CD4-positive, alpha-beta T cell treated with Interleukin-2 at 100 ng/mL for 4 hours (primary cell): Measurements from ENCODE around the gene SCGB2B2.
A peak's percentile ranks its signal among the peaks of the same experiment; 100 is the strongest.
"Not testable (repeated sequence)": the region's sequence is repeated elsewhere in the genome, so short reads cannot be mapped to it uniquely, and the experiment has no call there.

Experiments used
- DNase-seq: peaks from one replicate; pipeline ENCODE4 v3.0.0-alpha.2; 2020; ENCODE audit warnings: low spot score

The SCGB2B2 gene

DNA sequence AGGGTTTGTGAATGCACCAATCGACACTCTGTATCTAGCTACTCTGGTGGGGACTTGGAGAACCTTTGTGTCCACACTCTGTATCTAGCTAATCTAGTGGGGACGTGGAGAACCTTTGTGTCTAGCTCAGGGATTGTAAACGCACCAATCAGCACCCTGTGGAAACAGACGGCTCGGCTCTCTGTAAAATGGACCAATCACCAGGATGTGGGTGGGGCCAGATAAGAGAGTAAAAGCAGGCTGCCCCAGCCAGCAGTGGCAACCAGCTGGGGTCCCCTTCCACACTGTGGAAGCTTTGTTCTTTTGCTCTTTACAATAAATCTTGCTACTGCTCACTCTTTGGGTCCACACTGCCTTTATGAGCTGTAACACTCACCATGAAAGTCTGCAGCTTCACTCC lies 8.3 kb downstream of the SCGB2B2 start:
- DNase-seq = not testable (repeated sequence)

DNA sequence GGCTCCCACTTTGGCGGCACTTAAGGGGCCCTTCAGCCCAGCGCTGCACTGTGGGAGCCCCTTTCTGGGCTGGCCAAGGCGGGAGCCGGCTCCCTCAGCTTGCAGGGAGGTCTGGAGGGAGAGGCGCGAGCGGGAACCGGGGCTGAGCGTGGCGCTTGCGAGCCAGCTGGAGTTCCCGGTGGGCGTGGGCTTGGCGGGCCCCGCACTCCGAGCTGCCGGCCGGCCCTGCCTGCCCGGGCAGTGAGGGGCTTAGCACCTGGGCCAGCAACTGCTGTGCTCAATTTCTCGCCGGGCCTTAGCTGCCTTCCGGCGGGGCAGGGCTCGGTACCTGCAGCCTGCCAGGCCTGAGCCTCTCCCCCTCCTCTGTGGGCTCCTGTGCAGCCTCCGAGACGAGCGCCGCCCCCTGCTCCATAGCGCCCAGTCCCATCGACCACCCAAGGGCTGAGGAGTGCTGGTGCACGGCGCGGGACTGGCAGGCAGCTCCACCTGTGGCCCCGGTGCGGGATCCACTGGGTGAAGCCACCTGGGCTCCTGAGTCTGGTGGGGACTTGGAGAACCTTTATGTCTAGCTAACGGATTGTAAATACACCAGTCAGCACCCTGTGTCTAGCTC lies 8.8 kb downstream of the SCGB2B2 start:
- DNase-seq = not testable (repeated sequence)

GRCh38 chr19:34667349-34668076 lies 9.4 kb downstream of the SCGB2B2 start:
- DNase-seq = no peak

GRCh38 chr19:34666958-34667265 lies 10.0 kb downstream of the SCGB2B2 start:
- no peak for DNase-seq

- DNase-seq = no peak
These were observed 10.6 kb downstream of the SCGB2B2 start for GRCh38 chr19:34666200-34666957.

DNA sequence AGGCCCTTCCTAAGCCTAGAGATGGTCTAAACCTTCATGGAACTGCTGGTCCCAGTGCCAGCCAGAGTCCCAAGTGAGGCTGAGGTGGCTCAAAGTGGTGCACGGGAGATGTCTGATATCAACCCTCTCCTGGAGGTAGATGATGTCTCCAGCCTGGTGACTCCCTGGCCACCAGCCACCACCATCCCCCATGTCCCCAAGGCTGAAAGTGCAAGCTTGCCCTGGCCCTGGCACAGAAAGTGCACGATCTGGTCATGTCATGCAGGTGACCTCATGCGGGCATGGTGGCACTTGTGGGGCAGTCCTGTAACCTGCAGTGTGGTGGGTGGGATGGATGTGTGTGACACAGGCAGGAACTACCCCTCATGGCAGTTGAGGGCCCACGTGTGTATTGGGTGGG lies 11.7 kb downstream of the SCGB2B2 start:
- DNase-seq = not testable (repeated sequence)

- DNase-seq = no peak
These were observed 12.1 kb downstream of the SCGB2B2 start for GRCh38 chr19:34664870-34665269.

GRCh38 chr19:34664168-34664567 lies 12.8 kb downstream of the SCGB2B2 start:
- DNase-seq = no peak

- peak; percentile 58 for DNase-seq
These were observed 14.0 kb downstream of the SCGB2B2 start for GRCh38 chr19:34662919-34663318.

DNA sequence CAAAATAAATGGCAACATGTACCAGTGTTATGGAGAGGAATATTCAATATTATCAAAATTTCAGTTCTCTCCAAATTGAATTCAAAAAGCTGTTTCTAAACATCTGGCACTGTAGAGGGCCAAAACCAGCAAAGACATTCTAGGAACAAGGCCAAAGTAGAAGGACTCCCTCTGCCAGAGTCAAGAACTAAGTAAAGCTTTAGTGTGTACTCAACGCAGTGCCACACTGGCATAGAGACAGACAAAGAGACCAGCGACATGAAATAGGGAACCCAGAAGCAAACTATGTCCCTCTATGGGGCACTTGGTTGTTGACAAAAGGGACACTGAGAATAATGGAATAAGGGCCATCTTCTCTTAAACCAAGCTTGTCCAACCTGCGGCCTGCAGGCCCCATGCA lies 15.6 kb downstream of the SCGB2B2 start:
- DNase-seq = no peak

DNA sequence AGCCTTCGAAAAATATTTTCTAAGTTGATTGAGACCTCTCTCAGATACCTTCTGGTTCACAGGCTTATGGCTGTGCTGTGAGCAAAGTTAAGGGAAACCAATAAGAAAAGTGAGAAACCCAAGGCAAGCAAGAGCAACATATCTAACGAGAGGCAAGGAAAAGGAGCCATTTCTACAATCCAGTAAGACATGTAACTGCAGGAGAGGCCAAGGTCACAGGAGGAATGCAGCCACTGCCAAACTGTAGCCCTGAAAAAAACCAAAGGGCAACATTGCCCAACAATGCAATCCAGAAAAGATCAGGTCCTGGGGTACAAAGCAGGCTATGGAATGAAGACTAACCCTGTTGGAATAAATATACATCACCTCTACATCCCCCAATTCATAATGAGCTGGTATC lies 21.3 kb downstream of the SCGB2B2 start:
- no peak for DNase-seq

GRCh38 chr19:34654796-34655195 lies 22.2 kb downstream of the SCGB2B2 start:
- DNase-seq = no peak

DNA sequence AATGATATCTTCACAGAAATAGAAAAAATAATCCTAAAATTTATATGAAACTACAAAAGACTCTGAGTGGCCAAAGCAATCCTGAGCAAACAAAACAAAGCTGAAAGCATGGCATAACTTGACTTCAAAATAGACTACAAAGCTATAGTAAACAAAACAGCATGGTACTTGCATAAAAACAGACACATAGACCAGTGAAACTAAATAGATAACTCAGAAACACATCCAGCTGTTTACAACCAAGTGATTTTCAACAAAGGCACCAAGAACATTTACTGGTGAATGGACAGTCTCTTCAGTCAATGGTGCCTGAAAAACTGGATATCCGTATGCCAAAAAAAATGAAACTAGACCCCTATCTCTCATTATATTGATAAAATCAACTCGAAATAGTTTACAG lies 25.2 kb downstream of the SCGB2B2 start:
- DNase-seq = no peak

- no peak for DNase-seq
These were observed 26.9 kb downstream of the SCGB2B2 start for GRCh38 chr19:34649886-34650543.

DNA sequence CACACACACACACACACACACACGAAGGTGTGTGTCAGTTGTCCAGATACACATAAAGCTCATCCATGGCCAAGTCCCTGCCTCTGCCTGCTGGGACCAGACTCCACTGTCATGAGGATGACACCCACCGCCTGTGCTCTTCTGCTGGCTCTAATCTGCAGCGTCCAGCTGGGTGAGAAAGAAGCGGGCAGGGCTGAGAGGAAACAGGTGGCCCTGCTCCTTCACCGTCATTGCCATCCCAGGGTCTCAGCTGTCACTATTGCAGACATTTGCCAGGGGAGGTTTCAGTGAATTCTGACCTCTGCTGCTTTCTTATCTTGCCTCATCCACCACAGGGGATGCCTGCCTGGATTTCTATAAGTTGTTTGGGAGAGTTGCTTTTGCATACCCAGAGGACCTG lies 31.4 kb downstream of the SCGB2B2 start:
- no peak for DNase-seq

- no peak for DNase-seq
These were observed 31.9 kb downstream of the SCGB2B2 start for GRCh38 chr19:34644991-34645461.

DNA sequence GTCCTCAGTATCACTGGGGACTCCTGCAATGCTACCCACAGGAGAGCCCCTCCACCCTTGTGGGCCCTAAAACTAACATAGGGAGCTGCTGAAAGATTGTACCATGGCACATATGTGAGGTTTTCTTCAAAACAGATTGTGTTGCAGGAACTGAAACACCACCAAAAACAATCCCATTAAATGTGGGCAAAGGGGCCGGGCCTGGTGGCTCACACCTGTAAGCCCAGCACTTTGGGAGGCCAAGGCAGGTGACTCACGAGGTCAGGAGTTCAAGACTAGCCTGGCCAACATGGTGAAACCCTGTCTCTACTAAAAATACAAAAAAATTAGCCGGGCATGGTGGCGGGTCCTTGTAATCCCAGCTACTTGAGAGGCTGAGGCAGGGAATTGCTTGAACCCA lies 34.7 kb downstream of the SCGB2B2 start:
- DNase-seq = no peak

DNA sequence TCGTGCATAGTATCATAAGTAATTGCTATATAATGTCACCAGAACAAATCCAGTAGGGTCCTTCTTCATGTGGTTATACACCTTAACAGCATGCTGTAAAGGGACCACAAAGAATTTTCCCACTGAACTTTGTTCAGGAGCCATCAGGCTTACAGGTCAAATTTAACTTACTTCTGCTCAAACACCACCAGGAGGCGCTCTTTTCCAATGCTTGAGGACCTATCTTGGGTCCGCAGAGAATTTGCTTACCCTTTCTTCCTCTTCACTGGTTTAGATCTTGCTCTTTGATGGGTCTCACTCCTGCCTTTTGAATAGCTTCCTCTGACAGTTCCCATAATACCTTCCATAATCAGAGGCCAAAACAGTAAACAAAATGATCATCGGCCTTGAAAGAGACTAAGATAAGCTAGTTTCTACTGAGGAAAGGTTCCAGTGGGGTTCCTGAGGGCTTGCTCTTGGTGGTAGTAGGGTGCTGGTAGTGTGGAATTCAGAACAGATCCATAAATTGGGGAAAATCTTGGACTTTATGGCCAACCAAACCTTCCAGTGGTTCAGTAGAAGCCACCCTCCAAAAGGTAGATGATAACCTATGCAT lies 37.4 kb downstream of the SCGB2B2 start:
- DNase-seq = peak; percentile 71

DNA sequence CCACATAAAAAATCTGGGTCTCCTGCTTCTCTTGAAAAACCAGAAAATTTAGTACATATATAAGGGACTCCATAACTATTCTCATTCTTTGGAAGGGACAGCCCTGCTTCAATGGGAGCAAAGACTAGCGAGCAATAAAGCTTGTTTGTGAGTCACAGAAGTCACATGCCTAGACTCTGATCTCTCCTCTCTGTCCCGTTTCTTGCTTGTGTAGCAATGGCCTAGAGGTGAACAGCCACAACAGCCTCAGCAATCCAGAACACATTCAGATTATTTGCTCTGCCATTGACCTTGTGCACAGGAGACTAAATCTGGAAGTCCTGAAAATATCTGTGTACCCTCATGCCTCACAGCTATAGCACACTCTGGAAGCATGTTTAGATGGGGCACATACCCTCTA lies 43.2 kb downstream of the SCGB2B2 start:
- no peak for DNase-seq
